ENCODE results near the gene DNAAF8. TPM values are rescaled to one million over a fixed set of nuclear protein-coding genes. Genes with fewer than 3 reads are reported as not detected.

DNAAF8 gene
- total RNA-seq, 4 donors from 2014 or later: 0.42 to 1.7 (median 0.94) TPM

GRCh38 chr16:4698321-4699045 is 35.9 kb upstream of the DNAAF8 start:
- 93% methylated on average over 36 of the region's 36 CpGs for WGBS
- no peak for DNase-seq (ENCODE audit: extremely low spot score)
- Histone ChIP-seq H3K36me3 (peaks cover 49 to 79% (median 74%) of the 10 kb centered on the region in 4 donors), H3K4me1 (peaks cover 26 to 33% (median 30%) of the 10 kb centered on the region in 4 donors), H3K4me3 (no peak overlapping the region), H3K9me3 (no peaks in the 10 kb centered on the region), H3K27me3 (no peaks in the 10 kb centered on the region), H3K27ac (replicated peaks in 1 of 4) (no peak overlapping the region)
- TF ChIP-seq EP300 (IDR thresholded peaks at IDR 0.05) (no peak), POLR2AphosphoS5 (IDR thresholded peaks at IDR 0.05) (no peak), POLR2A (IDR thresholded peaks at IDR 0.05; ENCODE audit: low read depth) (no peak)
- TF ChIP-seq, protein P1, sequence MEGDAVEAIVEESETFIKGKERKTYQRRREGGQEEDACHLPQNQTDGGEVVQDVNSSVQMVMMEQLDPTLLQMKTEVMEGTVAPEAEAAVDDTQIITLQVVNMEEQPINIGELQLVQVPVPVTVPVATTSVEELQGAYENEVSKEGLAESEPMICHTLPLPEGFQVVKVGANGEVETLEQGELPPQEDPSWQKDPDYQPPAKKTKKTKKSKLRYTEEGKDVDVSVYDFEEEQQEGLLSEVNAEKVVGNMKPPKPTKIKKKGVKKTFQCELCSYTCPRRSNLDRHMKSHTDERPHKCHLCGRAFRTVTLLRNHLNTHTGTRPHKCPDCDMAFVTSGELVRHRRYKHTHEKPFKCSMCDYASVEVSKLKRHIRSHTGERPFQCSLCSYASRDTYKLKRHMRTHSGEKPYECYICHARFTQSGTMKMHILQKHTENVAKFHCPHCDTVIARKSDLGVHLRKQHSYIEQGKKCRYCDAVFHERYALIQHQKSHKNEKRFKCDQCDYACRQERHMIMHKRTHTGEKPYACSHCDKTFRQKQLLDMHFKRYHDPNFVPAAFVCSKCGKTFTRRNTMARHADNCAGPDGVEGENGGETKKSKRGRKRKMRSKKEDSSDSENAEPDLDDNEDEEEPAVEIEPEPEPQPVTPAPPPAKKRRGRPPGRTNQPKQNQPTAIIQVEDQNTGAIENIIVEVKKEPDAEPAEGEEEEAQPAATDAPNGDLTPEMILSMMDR (IDR thresholded peaks at IDR 0.05): no peak
- intact Hi-C loops (cut with DNase I): no loop called here

DNA sequence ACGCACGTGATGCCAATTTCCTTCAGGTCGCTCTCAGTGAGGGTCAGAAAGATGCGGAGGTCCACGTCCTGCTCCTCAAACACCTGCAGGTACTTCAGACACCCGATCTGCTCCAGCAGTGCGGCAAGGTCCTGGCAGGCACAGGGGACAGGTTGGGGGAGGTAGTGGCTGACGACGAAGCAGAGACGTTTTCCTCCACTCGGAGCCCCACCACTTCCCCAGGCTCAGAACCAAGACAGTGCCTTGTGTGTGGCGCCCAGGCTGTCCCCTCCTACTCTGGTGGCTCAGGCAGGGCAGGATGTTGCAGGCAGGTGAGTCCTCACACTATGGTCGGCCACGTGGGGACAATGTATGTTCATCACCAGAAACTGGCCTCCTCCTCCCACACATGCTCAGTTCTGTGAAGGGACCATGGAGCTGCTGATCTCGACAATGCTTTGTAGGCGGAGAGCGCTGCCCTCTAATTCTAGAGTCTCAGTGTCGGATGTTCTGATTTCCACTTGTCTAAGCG is 35.2 kb upstream of the DNAAF8 start:
- peaks cover 54 to 85% (median 79%) of the 10 kb centered on the region in 4 donors for H3K36me3 ChIP-seq
- H3K27ac ChIP-seq (replicated peaks in 1 of 4): no peak overlapping the region
- H3K4me3 ChIP-seq: no peak overlapping the region
- no peak for DNase-seq (ENCODE audit: extremely low spot score)
- no peaks in the 10 kb centered on the region for H3K9me3 ChIP-seq
- intact Hi-C loops (cut with DNase I): no loop called here
- H3K4me1 ChIP-seq: peaks cover 24 to 33% (median 28%) of the 10 kb centered on the region in 4 donors
- H3K27me3 ChIP-seq: no peaks in the 10 kb centered on the region
- TF ChIP-seq, protein P1 (IDR thresholded peaks at IDR 0.05): no peak
- TF ChIP-seq EP300 (IDR thresholded peaks at IDR 0.05) (no peak), POLR2A (IDR thresholded peaks at IDR 0.05; ENCODE audit: low read depth) (no peak), POLR2AphosphoS5 (IDR thresholded peaks at IDR 0.05) (no peak)
- WGBS: 94% methylated on average over 17 of the region's 19 CpGs

GRCh38 chr16:4700380-4700996 is 33.8 kb upstream of the DNAAF8 start:
- no peak overlapping the region for H3K4me3 ChIP-seq
- intact Hi-C loops (cut with DNase I): no loop called here

DNA sequence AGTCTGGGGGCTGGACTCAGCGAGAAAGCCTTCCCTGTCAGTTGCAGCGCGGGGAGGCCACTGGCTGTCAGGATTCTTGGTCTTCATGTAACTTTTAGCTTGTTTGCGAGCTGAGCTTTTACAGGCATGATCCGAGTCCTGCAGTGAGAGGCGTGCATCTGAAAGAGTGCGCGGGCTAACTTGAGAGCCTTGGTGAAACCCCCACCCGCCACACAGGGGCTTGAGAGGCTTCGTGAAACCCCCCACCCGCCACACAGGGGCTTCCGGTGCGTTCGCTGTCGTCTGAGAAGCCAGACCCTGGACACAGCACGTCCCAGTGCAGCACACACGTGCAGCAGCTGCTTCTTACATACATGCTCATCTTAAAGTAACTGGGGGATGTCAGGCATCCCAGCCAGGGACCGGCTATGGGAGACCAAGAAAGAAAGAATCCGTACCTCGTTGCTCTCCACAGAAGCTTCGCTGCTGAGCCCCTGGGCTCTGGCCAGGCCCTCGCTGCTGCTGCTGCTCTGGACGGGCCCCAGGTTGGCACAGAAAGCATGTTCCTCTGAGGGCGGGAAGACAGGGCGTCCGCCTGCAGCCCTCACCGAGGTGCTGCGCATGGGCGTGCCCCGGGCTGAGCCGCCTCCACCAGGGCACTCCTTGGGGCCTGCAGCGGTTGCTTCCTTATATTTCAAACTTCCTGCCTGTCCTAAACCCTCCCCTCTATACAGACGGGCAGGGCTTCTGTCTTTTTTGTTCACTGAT is 33.2 kb upstream of the DNAAF8 start:
- intact Hi-C loops (cut with DNase I): no loop called here
- peaks cover 4 to 12% (median 8%) of the 10 kb centered on the region in 4 donors for H3K4me1 ChIP-seq
- H3K36me3 ChIP-seq: peaks cover 60 to 100% (median 86%) of the 10 kb centered on the region in 4 donors
- WGBS: 90% methylated on average over 23 of the region's 33 CpGs
- H3K4me3 ChIP-seq: no peak overlapping the region
- H3K27me3 ChIP-seq: no peaks in the 10 kb centered on the region
- H3K9me3 ChIP-seq: no peaks in the 10 kb centered on the region
- no peak for TF ChIP-seq POLR2A (IDR thresholded peaks at IDR 0.05; ENCODE audit: low read depth)
- TF ChIP-seq POLR2AphosphoS5 (IDR thresholded peaks at IDR 0.05): no peak
- TF ChIP-seq, protein P1 (IDR thresholded peaks at IDR 0.05): no peak
- TF ChIP-seq EP300 (IDR thresholded peaks at IDR 0.05): no peak
- no peak overlapping the region for H3K27ac ChIP-seq (replicated peaks in 1 of 4)
- no peak for DNase-seq (ENCODE audit: extremely low spot score)

More at GRCh38 chr16:4700380-4700996, 33.8 kb upstream of the DNAAF8 start:
- Histone ChIP-seq H3K9me3 (no peaks in the 10 kb centered on the region), H3K4me1 (peaks cover 10 to 19% (median 14%) of the 10 kb centered on the region in 4 donors), H3K36me3 (peaks cover 65 to 99% (median 87%) of the 10 kb centered on the region in 4 donors), H3K27ac (replicated peaks in 1 of 4) (no peak overlapping the region), H3K27me3 (no peaks in the 10 kb centered on the region)
- WGBS: 96% methylated on average over 13 of the region's 13 CpGs
- DNase-seq (ENCODE audit: extremely low spot score): no peak
- TF ChIP-seq EP300 (IDR thresholded peaks at IDR 0.05) (no peak), POLR2A (IDR thresholded peaks at IDR 0.05; ENCODE audit: low read depth) (no peak), POLR2AphosphoS5 (IDR thresholded peaks at IDR 0.05) (no peak)
- TF ChIP-seq, protein P1 (IDR thresholded peaks at IDR 0.05): no peak

Measured in esophagus muscularis mucosa (tissue), 4 donors.